HG02938 (cell line): ENCODE measurements around the gene INPP5A.

Experiments used
- ATAC-seq: cut with Tn5 transposase; IDR thresholded peaks from one replicate; pipeline ENCODE4 v1.9.1; 2021; ENCODE audit warnings: mild to moderate bottlenecking, moderate library complexity; ENCODE audit not compliant: unreplicated experiment

INPP5A gene

DNA sequence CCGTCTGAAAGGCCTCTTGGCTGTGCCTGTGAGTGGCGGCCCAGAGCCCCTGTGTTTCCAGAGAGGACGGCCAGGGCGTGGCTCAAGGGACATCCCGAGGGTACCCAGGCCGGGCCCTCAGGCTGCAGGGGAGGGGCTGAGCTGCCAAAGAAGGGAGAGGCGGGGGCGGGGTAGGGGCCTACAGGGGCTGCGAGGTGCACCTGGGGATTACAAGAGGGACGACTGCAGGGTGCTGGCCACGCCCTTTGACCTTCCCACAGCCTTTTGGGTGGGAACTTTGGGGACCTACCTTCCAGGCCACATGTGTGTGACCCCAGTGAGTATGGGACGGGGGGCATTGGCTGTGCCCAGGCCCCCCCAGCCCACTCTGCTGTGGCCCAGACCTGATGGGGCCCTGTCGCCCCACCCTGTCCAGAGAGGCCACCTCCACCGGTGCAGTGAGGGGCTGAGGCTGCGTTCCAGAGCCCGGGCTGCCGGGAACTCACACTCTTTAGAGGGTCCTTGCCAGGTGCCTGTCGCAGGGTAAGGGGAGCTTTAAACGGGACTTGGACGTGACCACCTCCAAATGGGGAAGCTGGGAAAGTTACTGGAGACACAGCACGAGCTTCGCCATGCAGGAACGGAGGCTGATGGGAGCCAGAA is 267.3 kb downstream of the INPP5A start:
- no peak for ATAC-seq

DNA sequence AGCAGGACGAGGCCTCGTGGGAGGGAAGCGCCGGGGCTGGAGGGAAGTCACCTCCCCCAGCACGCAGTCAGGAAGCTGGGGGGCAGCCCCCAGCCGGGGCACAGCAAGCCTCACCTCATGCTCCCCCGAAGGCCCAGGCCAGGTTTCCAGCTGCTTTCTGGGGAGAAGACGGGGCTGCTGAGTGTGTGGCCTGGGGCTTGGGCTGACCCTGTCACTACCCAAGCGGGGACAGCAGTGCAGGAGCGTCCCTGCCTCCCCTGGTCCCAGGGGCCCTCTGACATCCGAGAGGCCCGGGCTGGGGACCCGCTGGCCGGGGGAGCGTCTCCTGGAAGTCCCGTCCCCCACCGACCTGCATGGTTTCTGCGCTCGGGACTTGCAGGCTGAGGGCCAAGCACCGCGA is 268.0 kb downstream of the INPP5A start:
- no peak for ATAC-seq

- no peak for ATAC-seq
These were observed 268.5 kb downstream of the INPP5A start for GRCh38 chr10:132806110-132806509.

DNA sequence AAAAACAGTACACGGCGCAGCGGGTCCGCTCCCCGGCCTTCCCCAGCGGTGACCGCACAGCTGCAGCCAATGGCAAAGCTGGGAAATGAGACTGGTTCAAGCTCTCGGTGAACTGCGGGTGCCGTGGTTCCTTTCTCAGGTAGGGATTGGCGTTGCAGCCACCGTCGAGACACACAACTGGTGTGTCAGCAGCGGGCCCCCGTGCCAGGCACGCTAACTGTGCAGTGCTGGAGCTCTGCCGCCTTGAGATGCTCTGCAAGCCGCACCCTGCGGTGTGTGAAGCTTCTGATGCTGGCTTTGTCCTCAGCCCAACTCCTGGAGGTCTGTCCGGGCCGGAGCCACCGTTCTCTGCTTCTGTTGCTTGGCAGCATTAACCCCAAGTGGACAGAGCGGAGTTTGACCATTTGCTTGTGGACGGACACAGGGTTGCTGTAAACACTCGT is 269.0 kb downstream of the INPP5A start:
- ATAC-seq = no peak

DNA sequence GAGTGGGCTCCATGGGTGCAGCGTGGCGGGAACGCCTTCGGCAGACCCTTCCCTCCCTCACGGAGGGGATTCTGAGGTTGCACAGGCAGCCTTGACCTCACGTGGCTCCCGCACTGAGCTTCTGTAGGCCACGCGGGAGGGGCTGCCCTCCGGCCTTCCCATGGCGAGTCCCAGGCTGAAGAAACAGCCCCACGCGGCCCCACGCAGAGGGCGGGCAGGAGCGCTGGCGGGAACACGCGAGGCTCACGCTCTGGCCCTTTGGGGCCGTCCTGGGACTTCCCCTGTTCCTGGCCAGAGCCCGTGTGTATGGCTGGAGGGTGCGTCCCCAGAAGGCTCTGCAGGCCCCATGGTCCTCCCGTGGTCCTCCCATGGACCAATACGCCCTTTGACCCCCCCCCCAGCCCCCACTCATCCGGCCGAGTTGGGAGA is 270.0 kb downstream of the INPP5A start:
- ATAC-seq = no peak

- no peak for ATAC-seq
These were observed 271.0 kb downstream of the INPP5A start for GRCh38 chr10:132808383-132809231.

DNA sequence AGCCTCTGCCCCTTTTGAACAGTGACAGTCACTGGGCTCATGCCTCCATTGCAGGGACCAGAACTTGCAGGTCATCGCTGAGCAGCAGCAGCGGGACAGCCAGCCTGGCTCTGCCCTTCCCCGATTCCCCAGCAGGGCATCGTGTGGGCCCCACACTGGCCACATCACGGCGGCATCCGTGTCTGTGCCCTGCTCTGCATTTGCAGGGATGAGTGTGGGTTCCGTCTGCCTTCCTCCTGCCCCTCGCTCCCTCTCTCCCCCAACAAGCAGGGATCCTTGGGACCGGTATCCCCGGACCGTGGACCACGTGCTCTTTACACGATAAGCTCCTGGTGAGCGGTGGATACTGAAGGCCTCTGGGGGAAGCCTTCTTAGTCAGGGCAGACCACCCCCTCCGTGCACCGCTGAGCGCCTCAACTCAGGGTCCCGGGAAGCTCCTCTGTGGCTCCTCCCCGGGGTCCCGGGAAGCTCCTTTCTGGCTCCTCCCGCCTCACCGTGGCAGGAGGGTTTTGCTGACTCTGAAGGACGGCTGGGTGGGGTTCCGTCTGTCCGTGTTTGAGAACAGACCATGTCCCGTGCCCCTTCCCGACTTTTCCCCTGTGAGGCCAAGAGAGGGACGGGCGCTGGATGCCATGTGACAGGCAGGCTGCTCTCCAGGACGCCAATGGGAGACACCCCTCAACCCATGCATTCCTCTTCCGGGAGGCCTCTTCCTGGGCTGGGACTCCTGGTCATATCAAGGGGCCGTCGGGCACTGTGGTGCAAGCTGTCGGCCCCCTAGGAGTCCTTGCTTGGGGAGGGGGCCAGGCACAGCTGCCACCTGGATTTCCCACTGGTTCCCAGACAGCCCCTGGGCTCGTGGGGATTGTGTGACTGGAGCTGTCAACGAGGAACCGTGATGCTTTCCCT is 271.9 kb downstream of the INPP5A start:
- ATAC-seq = no peak

DNA sequence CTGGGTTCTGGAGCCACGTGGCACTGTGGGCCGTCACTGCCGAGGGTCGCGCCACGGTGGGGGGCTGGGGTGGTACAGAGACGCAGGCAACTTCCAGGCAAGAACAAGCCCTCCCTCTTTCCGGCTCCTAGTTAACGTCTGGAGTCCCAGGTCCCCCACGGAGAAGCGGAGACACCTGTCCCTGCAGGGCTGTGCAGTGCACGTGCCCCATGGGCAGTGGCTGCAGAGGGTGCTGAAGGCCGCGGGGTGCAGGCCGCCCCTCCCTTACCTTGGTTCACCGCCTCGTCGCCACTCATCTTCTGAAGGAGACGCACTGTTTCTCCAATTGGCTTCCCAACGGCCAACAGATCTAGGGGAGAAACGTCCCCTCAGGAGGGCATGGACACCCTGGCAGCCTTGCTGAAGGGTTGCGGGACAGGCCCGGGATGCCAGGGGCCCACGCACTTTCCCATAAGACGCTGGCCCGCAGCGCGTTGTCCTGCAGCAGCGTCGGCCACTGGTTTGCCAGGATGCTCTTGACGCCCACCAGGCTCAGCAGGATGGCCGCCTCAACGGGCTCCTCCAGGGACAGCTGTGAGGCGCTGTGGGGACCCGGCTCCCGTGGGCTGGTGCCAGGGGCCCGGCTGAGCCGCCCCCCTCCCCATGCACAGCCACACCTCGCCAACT is 272.7 kb downstream of the INPP5A start:
- no peak for ATAC-seq

- no peak for ATAC-seq
These were observed 273.5 kb downstream of the INPP5A start for GRCh38 chr10:132810807-132811700.

- ATAC-seq = no peak
These were observed 274.4 kb downstream of the INPP5A start for GRCh38 chr10:132811891-132812481.

GRCh38 chr10:132812520-132812919 is 274.9 kb downstream of the INPP5A start:
- ATAC-seq = no peak

DNA sequence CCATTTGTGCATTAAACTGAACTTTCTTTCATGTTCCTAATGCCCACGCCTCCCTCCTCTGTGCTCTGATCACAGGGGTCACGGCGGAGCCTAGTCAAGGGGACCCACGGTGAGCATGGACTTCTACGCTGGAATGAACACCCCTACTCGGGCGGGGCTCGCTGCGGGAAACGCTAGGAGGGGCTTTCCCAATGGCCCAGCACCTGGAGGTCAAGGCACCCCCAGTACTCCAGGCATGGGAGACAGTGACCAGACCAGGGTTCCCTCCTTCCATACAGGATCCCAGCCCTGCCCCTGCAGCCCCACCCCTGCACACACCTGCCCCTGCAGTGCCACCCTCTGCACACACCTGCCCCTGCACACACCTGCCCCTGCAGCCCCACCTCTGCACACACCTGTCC is 275.4 kb downstream of the INPP5A start:
- no peak for ATAC-seq

DNA sequence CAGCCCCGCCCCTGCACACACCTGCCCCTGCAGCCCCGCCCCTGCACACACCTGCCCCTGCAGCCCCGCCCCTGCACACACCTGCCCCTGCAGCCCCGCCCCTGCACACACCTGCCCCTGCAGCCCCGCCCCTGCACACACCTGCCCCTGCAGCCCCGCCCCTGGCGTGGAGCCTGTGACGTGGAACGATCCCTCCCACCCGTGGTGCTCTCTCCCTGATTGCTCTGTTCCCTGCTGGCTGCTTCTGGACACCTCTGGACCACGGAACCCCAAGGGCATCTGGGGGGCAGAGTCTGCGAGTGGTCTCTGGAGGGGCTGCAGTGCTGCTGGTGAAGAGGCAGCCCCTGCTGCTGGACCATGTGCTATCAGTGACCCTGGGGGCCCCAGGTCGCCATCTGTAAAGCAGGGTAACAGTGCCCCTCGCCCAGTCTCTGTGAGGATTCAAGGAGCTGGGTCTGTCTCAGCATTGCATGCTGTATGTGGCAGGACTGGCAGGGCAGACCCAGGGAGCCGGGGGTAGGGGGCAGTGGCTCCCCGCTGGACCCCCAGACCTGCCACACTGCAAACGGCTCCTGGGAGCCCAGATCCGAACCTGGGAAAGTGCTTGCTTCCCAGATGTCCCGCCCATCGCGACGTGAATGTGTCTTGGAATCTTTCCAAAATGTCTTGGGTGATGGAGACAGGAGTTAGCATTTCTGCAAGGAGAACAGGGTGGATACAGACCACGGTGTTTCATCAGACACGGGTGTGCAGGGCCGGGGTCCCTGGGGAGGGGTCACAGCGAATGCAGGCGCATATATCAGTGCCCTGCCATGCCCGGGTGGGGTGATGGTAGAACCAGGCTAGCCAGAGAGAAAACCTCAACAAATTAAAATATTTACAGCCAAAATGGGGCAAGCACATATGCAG is 276.2 kb downstream of the INPP5A start:
- ATAC-seq = no peak

- no peak for ATAC-seq
These were observed 276.9 kb downstream of the INPP5A start for GRCh38 chr10:132814469-132814856.

DNA sequence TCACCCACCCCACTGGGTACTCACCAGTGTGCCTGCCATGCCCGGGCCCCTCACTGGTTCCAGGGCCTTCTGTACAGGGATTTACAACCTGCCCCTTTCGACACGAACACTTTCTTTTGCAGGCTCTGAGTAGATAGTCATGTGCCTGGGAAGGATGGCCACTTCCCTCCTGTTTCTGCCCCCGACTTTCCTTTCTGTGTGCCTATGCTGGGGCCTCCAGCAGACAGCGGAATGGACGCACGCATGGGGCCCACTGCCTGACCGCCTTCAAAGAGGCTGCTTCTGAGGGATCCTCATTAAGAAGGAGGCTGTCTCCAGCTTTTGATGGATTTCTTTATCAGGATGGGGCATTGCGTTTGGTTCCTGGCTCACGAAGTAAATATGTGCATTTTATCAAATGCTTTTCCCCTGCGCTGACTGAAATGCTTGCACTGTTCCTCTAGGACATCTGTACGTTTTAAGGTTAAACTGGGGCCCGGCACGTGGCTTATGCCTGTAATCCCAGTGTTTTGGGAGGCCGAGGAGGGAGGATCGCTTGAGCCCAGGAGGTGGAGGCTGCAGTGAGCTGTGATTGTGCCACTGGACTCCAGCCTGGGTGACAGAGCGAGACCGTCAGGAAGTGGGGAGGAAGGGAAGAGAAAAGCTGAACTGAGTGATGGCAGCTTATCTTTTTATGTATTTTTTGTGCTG is 277.7 kb downstream of the INPP5A start:
- ATAC-seq = no peak

DNA sequence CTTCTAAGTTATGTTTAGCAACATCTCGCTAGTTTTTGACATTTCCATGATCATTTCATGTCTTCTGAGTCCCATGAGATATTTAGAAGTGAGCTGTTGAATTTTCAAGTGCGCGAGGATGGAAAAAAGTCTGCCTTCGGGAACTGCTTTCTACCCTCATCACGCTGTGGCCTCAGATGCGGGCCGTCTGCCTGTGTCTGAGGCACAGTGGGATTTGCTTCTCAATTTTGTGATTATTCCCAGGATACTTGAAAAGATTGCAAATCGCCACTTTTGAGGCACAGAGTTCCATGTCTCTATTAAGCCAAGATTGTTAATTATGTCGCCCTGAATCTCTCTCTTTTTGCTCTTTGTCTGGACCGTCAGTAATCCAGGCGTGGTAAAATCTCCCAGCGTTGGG is 279.1 kb downstream of the INPP5A start:
- no peak for ATAC-seq

GRCh38 chr10:132817701-132818211 is 280.2 kb downstream of the INPP5A start:
- no peak for ATAC-seq

- no peak for ATAC-seq
These were observed 282.5 kb downstream of the INPP5A start for GRCh38 chr10:132820056-132820455.
